AG20443 (cell line): Measurements from ENCODE around the gene CCDC6.
"Not testable (repeated sequence)": the region's sequence is repeated elsewhere in the genome, so short reads cannot be mapped to it uniquely, and the experiment has no call there.

ENCODE experiments used
- DNase-seq: peaks from one replicate; pipeline ENCODE4 v3.0.0; 2012; ENCODE audit warnings: low spot score, mixed read lengths

The CCDC6 gene

DNA sequence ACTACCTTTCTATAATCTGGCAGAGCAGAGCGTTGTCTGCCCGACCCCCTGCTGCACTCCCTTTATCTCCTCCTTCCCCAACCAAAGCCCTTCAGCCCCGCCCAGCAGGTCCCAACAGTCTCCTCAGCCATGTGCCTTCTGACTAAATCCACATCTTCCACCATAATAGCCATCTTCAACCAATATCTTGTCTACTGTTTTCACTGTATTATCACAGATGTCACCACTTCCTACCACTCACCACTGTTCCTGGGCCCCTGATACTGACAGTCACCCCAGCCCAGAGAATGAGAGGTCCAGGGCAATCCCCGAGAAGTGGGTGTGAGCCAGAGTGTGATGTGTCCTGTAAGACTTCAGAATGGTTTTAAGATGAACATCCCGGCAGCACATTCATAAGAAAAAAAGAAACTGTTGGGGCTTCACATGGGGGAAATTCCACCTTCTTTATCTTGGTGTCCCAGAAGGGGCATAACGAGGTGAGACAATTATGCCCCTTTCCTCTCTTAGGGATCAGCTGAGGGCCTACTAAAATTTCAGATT is 25.3 kb downstream of the CCDC6 start:
- no peak for DNase-seq

DNA sequence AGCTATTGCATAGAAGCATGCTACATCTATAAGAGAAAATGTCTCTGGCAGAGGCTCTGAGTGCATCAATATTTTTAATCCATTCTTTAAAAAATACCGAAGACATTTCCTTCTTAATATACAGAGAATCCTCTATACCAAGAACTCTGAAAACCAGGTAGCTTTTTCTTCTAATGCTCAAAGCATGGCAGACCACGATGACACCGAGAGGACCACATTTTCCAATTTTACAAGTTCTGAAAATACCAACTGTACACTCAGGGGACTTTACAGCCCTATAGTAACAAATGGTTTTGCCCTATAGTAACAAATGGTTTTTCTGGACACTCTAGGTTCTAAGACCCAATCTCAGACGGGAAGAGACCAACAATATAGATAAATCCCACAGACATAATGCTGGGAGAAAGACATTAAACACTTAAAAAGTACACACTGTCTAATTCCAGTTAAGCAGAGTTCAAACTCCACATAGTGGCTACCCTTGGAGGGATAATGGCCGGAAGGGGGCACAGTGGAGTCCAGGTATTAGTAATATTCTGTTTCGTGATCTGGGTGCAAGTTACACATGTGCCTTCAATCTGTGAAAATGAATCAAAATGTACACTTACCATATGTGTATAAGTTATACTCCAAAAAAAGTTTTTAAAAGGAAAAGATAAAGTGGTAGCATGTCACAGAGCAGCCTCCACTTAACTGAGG is 26.2 kb downstream of the CCDC6 start:
- no peak for DNase-seq

GRCh38 chr10:59879363-59879913 is 26.9 kb downstream of the CCDC6 start:
- no peak for DNase-seq

GRCh38 chr10:59878915-59879314 is 27.4 kb downstream of the CCDC6 start:
- DNase-seq: no peak

DNA sequence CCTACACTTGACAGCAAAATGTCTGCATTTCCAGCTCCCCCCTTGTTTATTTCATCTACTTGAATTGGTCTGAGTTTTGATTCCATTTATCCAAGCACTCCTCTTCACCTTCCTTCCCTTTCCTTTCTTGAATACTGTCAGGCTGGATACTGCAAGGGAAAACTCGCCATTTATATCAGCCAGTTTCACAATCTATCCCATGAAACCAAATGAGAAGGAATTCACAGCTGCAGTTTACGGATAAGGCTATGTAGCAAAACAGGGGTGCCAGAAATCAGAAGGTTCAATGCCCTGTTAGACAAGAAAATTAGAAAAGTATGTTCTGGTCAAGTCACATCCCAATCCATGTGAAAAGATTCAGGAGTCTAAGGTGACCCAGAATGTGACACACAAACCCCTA is 28.1 kb downstream of the CCDC6 start:
- no peak for DNase-seq

GRCh38 chr10:59877191-59877671 is 29.1 kb downstream of the CCDC6 start:
- peak; percentile 52 for DNase-seq

DNA sequence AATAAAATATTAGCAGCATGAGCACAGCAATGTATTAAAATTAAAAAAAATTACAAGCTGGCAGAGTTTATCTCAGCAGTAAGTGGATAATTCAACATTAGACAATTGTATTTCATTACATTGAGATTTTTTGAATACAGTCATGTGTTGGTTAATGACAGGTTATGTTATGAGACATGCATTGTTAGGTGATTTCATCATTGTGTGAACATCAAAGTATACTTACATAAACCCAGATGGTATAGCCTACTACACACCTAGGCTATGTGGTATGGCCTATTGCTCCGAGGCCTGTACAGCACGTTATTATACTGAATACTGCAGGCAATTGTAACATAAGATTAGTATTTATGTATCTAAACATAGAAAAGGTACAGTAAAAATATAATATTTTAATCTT is 29.7 kb downstream of the CCDC6 start:
- no peak for DNase-seq

DNA sequence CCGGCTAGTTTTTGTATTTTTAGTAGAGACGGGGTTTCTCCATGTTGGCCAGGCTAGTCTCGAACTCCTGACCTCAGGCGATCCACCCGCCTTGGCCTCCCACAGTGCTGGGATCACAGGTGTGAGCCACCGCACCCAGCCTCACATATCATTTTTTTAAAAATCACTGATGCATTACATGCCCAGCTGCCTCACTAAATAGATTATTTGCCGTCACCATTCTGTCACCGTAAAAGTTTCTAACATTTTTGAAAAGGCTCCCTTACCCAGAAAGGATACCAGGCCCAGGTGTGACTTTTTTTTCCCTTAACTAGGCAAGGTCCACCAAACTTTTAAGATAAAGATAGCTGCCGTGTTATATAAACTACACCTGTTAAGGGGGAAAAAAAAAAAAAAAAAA is 30.1 kb downstream of the CCDC6 start:
- not testable (repeated sequence) for DNase-seq

DNA sequence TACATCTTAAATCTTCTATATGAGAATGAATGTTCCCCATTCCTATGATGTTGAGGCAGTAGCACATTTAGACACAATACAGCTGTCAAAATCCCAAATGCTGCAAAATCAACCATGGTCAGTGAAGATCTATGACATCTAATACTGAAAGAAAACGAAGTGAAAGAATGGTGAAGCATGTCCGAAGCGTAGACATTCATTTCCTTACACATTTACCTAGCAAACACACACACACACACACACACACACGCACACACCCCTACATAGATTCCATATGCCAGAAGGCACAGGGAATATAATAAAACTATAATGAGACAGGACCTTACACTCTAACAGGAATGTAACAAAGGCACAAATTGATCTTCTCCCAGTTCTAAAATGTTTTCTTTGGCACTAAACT is 32.5 kb downstream of the CCDC6 start:
- DNase-seq: no peak

GRCh38 chr10:59872892-59873463 is 33.4 kb downstream of the CCDC6 start:
- peak; percentile 51 for DNase-seq

- DNase-seq: no peak
Measured at GRCh38 chr10:59870152-59870551, 36.2 kb downstream of the CCDC6 start.

GRCh38 chr10:59869594-59869940 is 36.8 kb downstream of the CCDC6 start:
- DNase-seq: no peak

GRCh38 chr10:59868696-59869593 is 37.4 kb downstream of the CCDC6 start:
- DNase-seq: no peak

DNA sequence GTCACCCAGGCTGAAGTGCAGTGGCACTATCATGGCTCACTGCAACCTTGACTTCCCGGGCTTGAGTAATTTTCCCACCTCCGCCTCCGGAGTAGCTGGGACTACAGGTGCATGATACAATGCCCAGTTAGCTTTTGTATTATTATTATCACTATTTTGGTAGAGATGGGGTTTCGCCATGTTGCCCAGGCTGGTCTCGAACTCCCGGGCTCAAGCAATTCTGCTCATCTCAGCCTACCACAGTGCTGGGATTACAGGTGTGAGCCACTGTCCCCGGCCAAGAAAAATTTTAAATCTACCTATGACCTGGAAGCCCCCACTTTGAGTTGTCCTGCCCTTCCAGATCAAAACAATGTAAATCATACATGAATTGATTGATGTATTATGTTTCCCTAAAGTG is 38.8 kb downstream of the CCDC6 start:
- DNase-seq: no peak

DNA sequence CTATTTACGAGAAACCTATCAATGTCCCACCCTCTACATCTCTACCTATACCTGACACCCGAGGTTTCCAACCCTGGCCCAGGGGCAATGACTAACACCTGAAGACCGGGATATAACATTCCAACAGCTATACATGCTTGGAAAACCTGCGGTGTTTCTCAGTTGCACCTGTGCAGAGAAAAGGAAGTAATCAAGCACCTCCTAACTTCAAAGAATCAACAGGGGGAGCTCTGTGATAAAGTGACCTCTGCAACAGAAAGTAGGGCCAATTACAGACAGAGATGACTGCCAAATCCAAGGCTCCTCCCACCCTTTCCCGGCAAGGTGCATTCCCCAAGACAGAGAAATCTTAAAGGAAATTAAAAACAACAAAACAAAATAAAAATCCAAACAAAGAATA is 41.3 kb downstream of the CCDC6 start:
- DNase-seq: peak; percentile 18

GRCh38 chr10:59864141-59864962 is 42.0 kb downstream of the CCDC6 start:
- no peak for DNase-seq

- no peak for DNase-seq
Measured at GRCh38 chr10:59859570-59859969, 46.8 kb downstream of the CCDC6 start.

GRCh38 chr10:59857921-59858320 is 48.4 kb downstream of the CCDC6 start:
- DNase-seq: no peak

GRCh38 chr10:59857049-59857448 is 49.3 kb downstream of the CCDC6 start:
- peak; percentile 14 for DNase-seq

- no peak for DNase-seq
Measured at GRCh38 chr10:59856104-59856503, 50.3 kb downstream of the CCDC6 start.

GRCh38 chr10:59854571-59854970 is 51.8 kb downstream of the CCDC6 start:
- no peak for DNase-seq

DNA sequence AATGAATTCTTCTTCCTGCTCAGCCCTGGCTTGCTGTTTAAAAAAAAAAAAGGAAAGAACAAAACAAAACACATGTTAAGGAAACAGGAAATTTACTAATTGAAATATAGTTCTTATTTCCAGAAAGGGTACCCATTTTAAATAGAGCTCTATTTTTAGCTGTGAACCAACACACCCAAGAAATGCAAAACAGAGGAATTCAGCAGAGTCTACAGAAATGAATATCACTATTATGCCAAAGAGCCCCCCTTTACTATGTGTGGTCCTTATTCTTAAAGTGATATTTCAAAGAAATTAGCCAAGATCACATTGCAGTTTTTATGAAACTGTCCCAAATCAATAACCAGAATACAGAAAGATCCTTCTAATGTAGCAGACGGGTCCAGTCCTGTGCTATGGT is 53.7 kb downstream of the CCDC6 start:
- DNase-seq: no peak
